Nephron progenitor cell (in vitro differentiated cells): Measurements from ENCODE around the gene BIRC3.
A peak's percentile ranks its signal among the peaks of the same experiment; 100 is the strongest.

ENCODE experiments used
- DNase-seq: peaks from one replicate; pipeline ENCODE4 v3.0.0; 2021
- H3K27ac Mint-ChIP-seq: 2 replicates; pipeline ENCODE4 v1.8.0; 2021; ENCODE audit warnings: mild to moderate bottlenecking, moderate library complexity, mixed read lengths
- H3K27me3 Mint-ChIP-seq: 2 replicates; pipeline ENCODE4 v1.8.0; 2021; ENCODE audit warnings: mild to moderate bottlenecking, low read depth, mixed read lengths; ENCODE audit not compliant: poor library complexity
- H3K36me3 Mint-ChIP-seq: 2 replicates; pipeline ENCODE4 v1.8.0; 2021; ENCODE audit warnings: low read depth, mixed read lengths
- H3K4me1 Mint-ChIP-seq: 2 replicates; pipeline ENCODE4 v1.8.0; 2021; ENCODE audit warnings: mixed read lengths
- H3K4me3 Mint-ChIP-seq: 2 replicates; pipeline ENCODE4 v1.8.0; 2021; ENCODE audit warnings: mild to moderate bottlenecking, moderate library complexity, mixed read lengths
- H3K9me3 Mint-ChIP-seq: 2 replicates; pipeline ENCODE4 v1.8.0; 2021; ENCODE audit warnings: mild to moderate bottlenecking, moderate library complexity, mixed read lengths
- CTCF ChIP-seq: fragments of 200-600 bp; sonication (generic); IDR thresholded peaks from 2 replicates; pipeline ENCODE4 v1.5.0; 2021; ENCODE audit warnings: antibody characterized with exemption

The BIRC3 gene

GRCh38 chr11:102346456-102346747, 29.1 kb downstream of the BIRC3 start:
- Mint-ChIP-seq H3K4me3 (peak overlapping the region; percentile 87), H3K9me3 (no peaks in the 10 kb centered on the region), H3K27me3 (no peaks in the 10 kb centered on the region), H3K4me1 (peaks cover 42% of the 10 kb centered on the region), H3K36me3 (peaks cover 19% of the 10 kb centered on the region), H3K27ac (peak overlapping the region; percentile 88)
- DNase-seq: no peak
- TF ChIP-seq CTCF: no peak

GRCh38 chr11:102346748-102347461, 29.6 kb downstream of the BIRC3 start, which contains the start of gene BIRC2:
Gene BIRC2, plus strand, starts transcription at chr11:102347214. Its CDS starts 2,641 bp downstream, at chr11:102349855.
- peaks cover 2% of the 10 kb centered on the region for H3K27me3 Mint-ChIP-seq
- peak; percentile 98 for DNase-seq
- peaks cover 24% of the 10 kb centered on the region for H3K36me3 Mint-ChIP-seq
- TF ChIP-seq CTCF: peak; percentile 61
- peaks cover 42% of the 10 kb centered on the region for H3K4me1 Mint-ChIP-seq
- H3K9me3 Mint-ChIP-seq: no peaks in the 10 kb centered on the region
- H3K4me3 Mint-ChIP-seq: peak within 1 kb of the TSS; percentile 87
- H3K27ac Mint-ChIP-seq: peak within 1 kb of the TSS; percentile 99

- H3K27me3 Mint-ChIP-seq: peaks cover 4% of the 10 kb centered on the region
- peak overlapping the region; percentile 99 for H3K27ac Mint-ChIP-seq
- no peak for TF ChIP-seq CTCF
- peaks cover 31% of the 10 kb centered on the region for H3K36me3 Mint-ChIP-seq
- no peak for DNase-seq
- H3K4me1 Mint-ChIP-seq: peaks cover 42% of the 10 kb centered on the region
- H3K9me3 Mint-ChIP-seq: no peaks in the 10 kb centered on the region
- H3K4me3 Mint-ChIP-seq: peak overlapping the region; percentile 87
Observed at GRCh38 chr11:102347462-102348370, 30.4 kb downstream of the BIRC3 start.

- no peak for TF ChIP-seq CTCF
- Mint-ChIP-seq H3K36me3 (peaks cover 98% of the 10 kb centered on the region), H3K4me1 (peaks cover 16% of the 10 kb centered on the region), H3K27ac (no peak overlapping the region), H3K4me3 (no peak overlapping the region), H3K9me3 (peaks cover 66% of the 10 kb centered on the region), H3K27me3 (no peaks in the 10 kb centered on the region)
- DNase-seq: no peak
Observed at GRCh38 chr11:102357116-102357515, 39.8 kb downstream of the BIRC3 start.

GRCh38 chr11:102359372-102359771, 42.1 kb downstream of the BIRC3 start:
- peaks cover 57% of the 10 kb centered on the region for H3K9me3 Mint-ChIP-seq
- peaks cover 16% of the 10 kb centered on the region for H3K4me1 Mint-ChIP-seq

More at GRCh38 chr11:102359372-102359771, 42.1 kb downstream of the BIRC3 start:
- no peak for DNase-seq
- peaks cover 95% of the 10 kb centered on the region for H3K36me3 Mint-ChIP-seq
- no peak overlapping the region for H3K4me3 Mint-ChIP-seq
- no peaks in the 10 kb centered on the region for H3K27me3 Mint-ChIP-seq
- no peak for TF ChIP-seq CTCF
- H3K27ac Mint-ChIP-seq: no peak overlapping the region
